Thoracic aorta (tissue), 2 donors: ENCODE data around the gene MAP7D1. TPM values are rescaled to one million over a fixed set of nuclear protein-coding genes. Genes with fewer than 3 reads are reported as not detected.

Experiments used
- ATAC-seq: fragments of 150-250 bp; one replicate; pipeline ENCODE4 v1.8.0; 2017; ENCODE audit warnings: low read depth; ENCODE audit not compliant: insufficient number of reproducible peaks, low FRiP score
- DNase-seq: peaks from one replicate; pipeline ENCODE4 v3.0.0-alpha.2; 2020; ENCODE audit warnings: low spot score
- H3K27ac ChIP-seq, 2 donors: fragments of 200-600 bp; sonication (generic); 1 replicate in 1 of 2; 2 replicates in 1 of 2; pipeline ENCODE4 v1.5.1; 2016; ENCODE audit warnings: mild to moderate bottlenecking in 2 of 2, moderate library complexity in 2 of 2
- H3K27me3 ChIP-seq: fragments of 200-600 bp; sonication (generic); replicated peaks from 2 replicates; pipeline ENCODE4 v1.6.0; 2016; ENCODE audit warnings: mild to moderate bottlenecking; ENCODE audit not compliant: insufficient read depth
- H3K36me3 ChIP-seq: fragments of 200-600 bp; sonication (generic); one replicate; pipeline ENCODE4 v1.5.1; 2016
- H3K4me1 ChIP-seq, 2 donors: fragments of 200-600 bp; sonication (generic); 1 replicate in 1 of 2; 2 replicates in 1 of 2; pipeline versions ENCODE4 v1.5.1 to v1.6.0; 2016; ENCODE audit warnings: low read depth in 2 of 2, mild to moderate bottlenecking in 1 of 2; ENCODE audit not compliant: control insufficient read depth in 1 of 2
- H3K4me3 ChIP-seq: fragments of 200-600 bp; sonication (generic); 2 replicates; pipeline ENCODE4 v1.5.1; 2016; ENCODE audit warnings: mild to moderate bottlenecking
- H3K9me3 ChIP-seq: fragments of 200-600 bp; sonication (generic); 2 replicates; pipeline ENCODE4 v1.5.1; 2016
- total RNA-seq, 2 donors: library from RNA; depleted of rRNA; stranded (reverse); fragments of >200 nt; gene quantifications; one replicate each; pipeline versions ENCODE4 v1.1.0 to v1.2.3, GENCODE V29; 2016
- TF ChIP-seq, protein P1 (sequence below): fragments of 200-600 bp; sonication (generic); IDR thresholded peaks from one replicate; pipeline ENCODE4 v1.5.1; 2019; ENCODE audit warnings: antibody characterized with exemption

MAP7D1 gene
- total RNA-seq, 2 donors from 2014 or later: 170 to 186 TPM

- TF ChIP-seq, protein P1, sequence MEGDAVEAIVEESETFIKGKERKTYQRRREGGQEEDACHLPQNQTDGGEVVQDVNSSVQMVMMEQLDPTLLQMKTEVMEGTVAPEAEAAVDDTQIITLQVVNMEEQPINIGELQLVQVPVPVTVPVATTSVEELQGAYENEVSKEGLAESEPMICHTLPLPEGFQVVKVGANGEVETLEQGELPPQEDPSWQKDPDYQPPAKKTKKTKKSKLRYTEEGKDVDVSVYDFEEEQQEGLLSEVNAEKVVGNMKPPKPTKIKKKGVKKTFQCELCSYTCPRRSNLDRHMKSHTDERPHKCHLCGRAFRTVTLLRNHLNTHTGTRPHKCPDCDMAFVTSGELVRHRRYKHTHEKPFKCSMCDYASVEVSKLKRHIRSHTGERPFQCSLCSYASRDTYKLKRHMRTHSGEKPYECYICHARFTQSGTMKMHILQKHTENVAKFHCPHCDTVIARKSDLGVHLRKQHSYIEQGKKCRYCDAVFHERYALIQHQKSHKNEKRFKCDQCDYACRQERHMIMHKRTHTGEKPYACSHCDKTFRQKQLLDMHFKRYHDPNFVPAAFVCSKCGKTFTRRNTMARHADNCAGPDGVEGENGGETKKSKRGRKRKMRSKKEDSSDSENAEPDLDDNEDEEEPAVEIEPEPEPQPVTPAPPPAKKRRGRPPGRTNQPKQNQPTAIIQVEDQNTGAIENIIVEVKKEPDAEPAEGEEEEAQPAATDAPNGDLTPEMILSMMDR: peak; percentile 87
- ATAC-seq (peak; percentile 56), DNase-seq (peak; percentile 53)
- Histone ChIP-seq H3K36me3 (peaks cover 23% of the 10 kb centered on the region), H3K9me3 (no peaks in the 10 kb centered on the region), H3K4me3 (no peak overlapping the region), H3K27ac (peak overlapping the region; percentile 87 to 89), H3K27me3 (no peaks in the 10 kb centered on the region), H3K4me1 (peaks cover 31 to 48% of the 10 kb centered on the region in 2 donors)
Measured at GRCh38 chr1:36134505-36135329, 21.2 kb upstream of the MAP7D1 start.

DNA sequence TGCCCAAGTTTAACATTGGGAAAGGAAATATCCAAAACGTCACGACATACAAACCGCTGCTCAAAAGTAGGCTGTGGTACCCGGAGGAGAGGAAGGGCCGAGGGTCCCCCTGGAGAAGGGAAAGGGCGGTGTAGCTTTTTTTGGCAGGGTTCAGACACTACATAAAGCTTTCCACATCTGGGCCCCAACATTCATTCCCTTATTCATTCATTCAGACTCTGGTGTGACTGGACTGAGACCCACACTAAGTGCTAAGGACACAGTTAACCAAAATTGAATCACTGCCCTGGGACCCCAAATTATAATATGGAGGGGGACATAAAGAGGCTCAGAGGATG is 20.7 kb upstream of the MAP7D1 start:
- H3K9me3 ChIP-seq: no peaks in the 10 kb centered on the region
- H3K27ac ChIP-seq: peak overlapping the region; percentile 87 to 89
- H3K36me3 ChIP-seq: peaks cover 24% of the 10 kb centered on the region
- H3K27me3 ChIP-seq: no peaks in the 10 kb centered on the region
- ATAC-seq (no peak), DNase-seq (no peak)
- peaks cover 31 to 53% of the 10 kb centered on the region in 2 donors for H3K4me1 ChIP-seq
- TF ChIP-seq, protein P1: no peak
- no peak overlapping the region for H3K4me3 ChIP-seq

- no peak for ATAC-seq
- DNase-seq: no peak
Measured at GRCh38 chr1:36135796-36136195, 20.2 kb upstream of the MAP7D1 start.

GRCh38 chr1:36136535-36136934 is 19.4 kb upstream of the MAP7D1 start:
- H3K4me3 ChIP-seq: no peak overlapping the region
- TF ChIP-seq, protein P1: no peak
- ATAC-seq: peak; percentile 69
- H3K4me1 ChIP-seq: peaks cover 34 to 58% of the 10 kb centered on the region in 2 donors
- DNase-seq: peak; percentile 64
- H3K36me3 ChIP-seq: peaks cover 24% of the 10 kb centered on the region
- H3K9me3 ChIP-seq: no peaks in the 10 kb centered on the region
- peak overlapping the region; percentile 87 to 89 for H3K27ac ChIP-seq
- no peaks in the 10 kb centered on the region for H3K27me3 ChIP-seq

More at GRCh38 chr1:36135796-36136195, 20.2 kb upstream of the MAP7D1 start:
- no peak overlapping the region for H3K4me3 ChIP-seq
- H3K27me3 ChIP-seq: no peaks in the 10 kb centered on the region
- H3K27ac ChIP-seq: peak overlapping the region; percentile 87 to 89
- TF ChIP-seq, protein P1: no peak
- H3K9me3 ChIP-seq: no peaks in the 10 kb centered on the region
- peaks cover 24% of the 10 kb centered on the region for H3K36me3 ChIP-seq
- H3K4me1 ChIP-seq: peaks cover 31 to 58% of the 10 kb centered on the region in 2 donors

DNA sequence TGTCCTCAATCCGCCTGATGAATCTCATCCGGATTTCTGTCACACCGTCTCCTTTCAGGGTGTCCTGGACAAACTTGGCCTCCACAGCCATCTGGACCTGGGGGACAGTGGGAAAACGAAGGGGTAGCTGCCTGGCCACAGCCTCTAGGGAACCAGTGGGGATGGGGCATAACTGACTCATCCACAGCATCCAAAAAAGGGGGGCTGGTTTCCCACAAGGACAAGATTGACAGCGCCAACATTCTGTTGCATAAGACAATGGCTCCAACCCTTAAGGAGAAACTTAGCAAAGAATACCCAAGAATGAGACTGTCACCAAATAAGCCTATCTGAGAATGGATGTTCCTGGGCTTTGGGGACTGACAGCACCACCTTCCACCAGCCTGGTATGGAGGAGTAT is 18.7 kb upstream of the MAP7D1 start:
- DNase-seq (no peak), ATAC-seq (no peak)
- peaks cover 24% of the 10 kb centered on the region for H3K36me3 ChIP-seq
- H3K4me3 ChIP-seq: no peak overlapping the region
- no peaks in the 10 kb centered on the region for H3K9me3 ChIP-seq
- H3K27ac ChIP-seq: peak overlapping the region; percentile 87 to 89
- TF ChIP-seq, protein P1: no peak
- H3K27me3 ChIP-seq: no peaks in the 10 kb centered on the region
- peaks cover 35 to 63% of the 10 kb centered on the region in 2 donors for H3K4me1 ChIP-seq
